HepG2 (cell line): Measurements from ENCODE around the gene PCBP4. TPM values are rescaled to one million over a fixed set of nuclear protein-coding genes. Genes with fewer than 3 reads are reported as not detected.

Experiments
- ATAC-seq: fragments of 200-7000 bp; cut with Tn5 transposase; 3 replicates; pipeline ENCODE4 v1.9.1; 2020; ENCODE audit warnings: mild to moderate bottlenecking, moderate library complexity
- BruUV-seq: library from RNA; stranded (reverse); fragments of 400-500 nt; replicated peaks from 2 replicates; lab custom pipeline; 2021; lab: Mats Ljungman, UMichigan
- CTCF ChIA-PET: fragments of 300-600 bp; formaldehyde crosslinking; extraction: SDS; loops from one replicate; lab custom pipeline; 2021; ENCODE audit warnings: low total read pairs, inconsistent platforms, low intra/inter-chr PET ratio; lab: Yijun Ruan, JAX
- POLR2A ChIA-PET: fragments of 350-600 bp; sonication (Branson Sonifier 250); formaldehyde crosslinking; loops from one replicate; lab custom pipeline; 2020; ENCODE audit warnings: antibody characterized with exemption, inconsistent platforms; lab: Yijun Ruan, JAX
- DNase-seq: peaks from one replicate; pipeline ENCODE4 v3.0.0-alpha.2; 2015; ENCODE audit warnings: low spot score
- FAIRE-seq: peaks from 3 replicates; lab custom pipeline; 2011; peaks lifted over from hg19 to GRCh38; lab: Jason Lieb, UNC
- H2AFZ ChIP-seq: one replicate; pipeline ENCODE4 v1.6.1; 2011; ENCODE audit warnings: low read length, inconsistent platforms
- H3K27ac ChIP-seq: fragments of 300-600 bp; 3 replicates; pipeline ENCODE4 v1.8.0; 2011; ENCODE audit warnings: mixed run types, mild to moderate bottlenecking, mixed read lengths, low read length, inconsistent platforms; ENCODE audit not compliant: insufficient read depth; ENCODE audit errors: extremely low read length
- H3K27me3 ChIP-seq, 2 experiments: fragments of 200-600 bp in 1 of 2; 2 replicates in 1 of 2; 3 replicates in 1 of 2; pipeline versions ENCODE4 v1.6.0 to v1.8.0; 2011; ENCODE audit warnings: low read length in 2 of 2, mild to moderate bottlenecking in 2 of 2, moderate library complexity in 2 of 2, inconsistent platforms in 1 of 2; ENCODE audit not compliant: insufficient read depth in 2 of 2, control insufficient read depth in 1 of 2
- H3K36me3 ChIP-seq, 2 experiments: fragments of 200-600 bp in 1 of 2; replicated peaks in 1 of 2; 2 replicates in 1 of 2; 3 replicates in 1 of 2; pipeline versions ENCODE4 v1.5.1 to v1.8.0; 2011; ENCODE audit warnings: low read length in 2 of 2, inconsistent platforms in 1 of 2; ENCODE audit not compliant: insufficient read depth in 2 of 2, control insufficient read depth in 1 of 2
- H3K4me1 ChIP-seq: 2 replicates; pipeline ENCODE4 v1.5.1; 2012; ENCODE audit warnings: low read length, inconsistent platforms; ENCODE audit not compliant: insufficient read depth
- H3K4me2 ChIP-seq: 2 replicates; pipeline ENCODE4 v1.6.0; 2011; ENCODE audit warnings: low read depth, low read length, inconsistent platforms
- H3K4me3 ChIP-seq, 3 experiments: fragments of 200-600 bp in 1 of 3; sonication (generic), shearing (Covaris generic) in 1 of 3; replicated peaks in 1 of 3; 2 replicates each; pipeline ENCODE4 v1.5.1; 2011 to 2016; ENCODE audit warnings: low read length in 3 of 3, inconsistent platforms in 2 of 3, low read depth in 2 of 3, mild to moderate bottlenecking in 2 of 3, control low read depth in 1 of 3, mixed read lengths in 1 of 3; ENCODE audit not compliant: insufficient read depth in 1 of 3
- H3K79me2 ChIP-seq: one replicate; pipeline ENCODE4 v1.6.1; 2011; ENCODE audit warnings: low read length, inconsistent platforms; ENCODE audit not compliant: insufficient read depth
- H3K9ac ChIP-seq: 2 replicates; pipeline ENCODE4 v1.6.0; 2011; ENCODE audit warnings: mild to moderate bottlenecking, low read depth, low read length, inconsistent platforms; ENCODE audit not compliant: insufficient read depth
- H3K9me3 ChIP-seq: 2 replicates; pipeline ENCODE4 v1.5.1; 2012; ENCODE audit warnings: mild to moderate bottlenecking, low read length
- H4K20me1 ChIP-seq: 2 replicates; pipeline ENCODE4 v1.6.0; 2011; ENCODE audit warnings: inconsistent platforms, mild to moderate bottlenecking, low read length, moderate library complexity; ENCODE audit not compliant: insufficient read depth
- ARID2 ChIP-seq: sonication (generic); formaldehyde crosslinking; IDR thresholded peaks from 2 replicates; pipeline ENCODE4 v1.8.1; 2022; ENCODE audit warnings: mild to moderate bottlenecking, missing genetic modification reagents, borderline replicate concordance
- BORCS8-MEF2B ChIP-seq: sonication (generic); formaldehyde crosslinking; IDR thresholded peaks from 2 replicates; pipeline ENCODE4 v1.8.0; 2022; ENCODE audit warnings: mild to moderate bottlenecking, missing genetic modification reagents
- CBX2 ChIP-seq, 2 experiments: fragments of 200-600 bp in 1 of 2; sonication (generic); formaldehyde crosslinking in 1 of 2; IDR thresholded peaks; 2 replicates each; pipeline versions ENCODE4 v1.7.0 to v1.8.1; 2018 to 2022; ENCODE audit warnings: low read depth in 2 of 2, low read length in 1 of 2, mild to moderate bottlenecking in 1 of 2, missing genetic modification reagents in 1 of 2
- DNMT3B ChIP-seq: conservative IDR thresholded peaks from 2 replicates; pipeline ENCODE4 v1.6.1; 2016; ENCODE audit warnings: missing biosample characterization, control low read depth
- FOXM1 ChIP-seq: sonication (generic); formaldehyde crosslinking; IDR thresholded peaks from 2 replicates; pipeline ENCODE4 v1.5.0; 2020; ENCODE audit warnings: missing genetic modification reagents
- HDAC2 ChIP-seq: sonication (generic); formaldehyde crosslinking; IDR thresholded peaks from 2 replicates; pipeline ENCODE4 v1.4.0; 2020; ENCODE audit warnings: missing genetic modification reagents
- IKZF4 ChIP-seq: sonication (generic); formaldehyde crosslinking; IDR thresholded peaks from 2 replicates; pipeline ENCODE4 v1.5.1; 2020; ENCODE audit warnings: borderline replicate concordance, mild to moderate bottlenecking, low read depth, missing genetic modification reagents; ENCODE audit errors: not compliant biosample characterization
- ISL2 ChIP-seq: sonication (generic); formaldehyde crosslinking; IDR thresholded peaks from 2 replicates; pipeline ENCODE4 v1.5.0; 2020; ENCODE audit warnings: missing genetic modification reagents
- MAFF ChIP-seq: IDR thresholded peaks from 2 replicates; pipeline ENCODE4 v1.6.1; 2011; ENCODE audit warnings: low read depth, low read length, improper control_type of control experiment
- NFYB ChIP-seq: sonication (generic); formaldehyde crosslinking; IDR thresholded peaks from 2 replicates; pipeline ENCODE4 v1.4.0; 2020; ENCODE audit warnings: missing genetic modification reagents
- POLR2G ChIP-seq: fragments of 200-400 bp; formaldehyde crosslinking; IDR thresholded peaks from 2 replicates; pipeline ENCODE4 v1.6.1; 2018; ENCODE audit warnings: mild to moderate bottlenecking, low read depth, low read length, moderate library complexity
- SP5 ChIP-seq: IDR thresholded peaks from 2 replicates; pipeline ENCODE4 v1.6.1; 2016; ENCODE audit warnings: low read depth, borderline replicate concordance
- ZC3H4 ChIP-seq: sonication (generic); formaldehyde crosslinking; IDR thresholded peaks from 2 replicates; pipeline ENCODE4 v1.4.0; 2020; ENCODE audit warnings: missing genetic modification reagents, borderline replicate concordance
- ZFP1 ChIP-seq: IDR thresholded peaks from 2 replicates; pipeline ENCODE4 v1.6.1; 2016
- ZNF281 ChIP-seq: sonication (generic); formaldehyde crosslinking; IDR thresholded peaks from 2 replicates; pipeline ENCODE4 v1.4.0; 2020; ENCODE audit warnings: missing genetic modification reagents, borderline replicate concordance
- ZNF484 ChIP-seq: sonication (generic); formaldehyde crosslinking; IDR thresholded peaks from 2 replicates; pipeline ENCODE4 v1.5.1; 2020; ENCODE audit warnings: mild to moderate bottlenecking, low read depth, missing genetic modification reagents, borderline replicate concordance
- ZNF784 ChIP-seq: sonication (generic); formaldehyde crosslinking; IDR thresholded peaks from 2 replicates; pipeline ENCODE4 v1.5.1; 2020; ENCODE audit warnings: missing genetic modification reagents, mild to moderate bottlenecking, borderline replicate concordance
- WGBS: methylation state at CpG from one replicate; pipeline ENCODE4 v1.1.6; 2017; ENCODE audit warnings: low lambda C conversion rate; 5-methylcytosine and 5-hydroxymethylcytosine counted together
- in situ Hi-C: cut with HindIII; loops from 2 replicates; pipeline ENCODE4 v1.10.0; 2017; ENCODE audit warnings: low pct_unique_long_range_greater_than_20kb; ENCODE audit not compliant: extremely low pct_ligation_motif_present
- intact Hi-C: fragments of 100-400 bp; cut with micrococcal nuclease; formaldehyde crosslinking; loops from one replicate; pipeline ENCODE4 v1.10.0; 2022; ENCODE audit not compliant: unreplicated experiment
- polyA plus RNA-seq, 8 experiments: library from polyadenylated mRNA; depleted of rRNA in 3 of 8; stranded (reverse) in 7 of 8; unstranded in 1 of 8; fragments of >200 nt; fragmentation: Illumina TruSeq in 4 of 8; extraction: Trizol in 4 of 8; gene quantifications; 2 replicates each; pipeline versions ENCODE4 v1.2.1 to v1.2.3, GENCODE V29; 2011 to 2016; ENCODE audit warnings: low read depth in 4 of 8, missing spikeins in 1 of 8, mixed read lengths in 1 of 8; ENCODE audit not compliant: insufficient read depth in 1 of 8
- total RNA-seq, 5 experiments: library from RNA; depleted of rRNA; stranded (reverse); fragments of >200 nt; fragmentation: Illumina TruSeq; extraction: Trizol; gene quantifications; 2 replicates each; pipeline ENCODE4 v1.2.3, GENCODE V29; 2016; ENCODE audit warnings: low read depth in 1 of 5
- TF ChIP-seq, protein P1 (sequence below): sonication (generic); formaldehyde crosslinking; IDR thresholded peaks from 2 replicates; pipeline ENCODE4 v1.4.0; 2020; ENCODE audit warnings: mild to moderate bottlenecking, missing genetic modification reagents
- TF ChIP-seq, protein P2 (sequence below): IDR thresholded peaks from 2 replicates; pipeline ENCODE4 v1.6.1; 2012; ENCODE audit warnings: low read length, improper control_type of control experiment

PCBP4 gene
- total and polyA plus RNA-seq, 2 of the 13 experiments (the other 11 are each of a cell fraction or from before 2014, with no cell fraction given): 36.8 to 51.3 TPM

DNA sequence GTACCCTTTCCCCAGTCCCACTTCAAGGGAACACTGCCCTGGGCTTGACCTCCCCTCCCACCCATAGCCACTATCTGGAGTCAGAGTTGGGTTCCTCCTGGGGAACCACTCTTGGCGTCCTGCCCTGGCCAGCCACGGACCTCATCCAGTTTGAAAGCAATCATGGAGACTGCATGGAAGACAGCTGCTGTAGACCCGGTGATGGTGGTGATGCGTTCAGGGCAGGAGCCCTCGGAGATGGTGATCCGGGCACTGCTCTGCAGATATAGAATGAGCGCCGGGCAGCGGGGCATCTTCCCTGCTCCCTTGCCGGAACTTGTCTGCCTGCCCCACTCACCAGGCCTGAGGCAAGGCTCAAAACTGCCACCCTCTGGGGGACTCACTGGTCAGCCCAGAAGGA, 6.9 kb downstream of the PCBP4 start:
- WGBS: 100% methylated on average over 1 of the region's 10 CpGs
- ChIA-PET POLR2A (no interaction called here), CTCF (no interaction called here)
- Histone ChIP-seq H3K79me2 (no peaks in the 10 kb centered on the region), H3K4me2 (no peak overlapping the region), H3K9ac (no peak overlapping the region), H3K4me1 (peaks cover 41% of the 10 kb centered on the region), H3K9me3 (no peaks in the 10 kb centered on the region), H3K36me3 (peaks cover 4 to 19% of the 10 kb centered on the region in 2 experiments; a peak in 4 of 5 replicates), H3K27ac (no peak overlapping the region), H3K27me3 (no peaks in the 10 kb centered on the region), H2AFZ (no peak overlapping the region), H4K20me1 (no peaks in the 10 kb centered on the region), H3K4me3 (no peak overlapping the region)
- no peak for TF ChIP-seq NFYB (CRISPR knock-in tag)
- TF ChIP-seq, protein P1, sequence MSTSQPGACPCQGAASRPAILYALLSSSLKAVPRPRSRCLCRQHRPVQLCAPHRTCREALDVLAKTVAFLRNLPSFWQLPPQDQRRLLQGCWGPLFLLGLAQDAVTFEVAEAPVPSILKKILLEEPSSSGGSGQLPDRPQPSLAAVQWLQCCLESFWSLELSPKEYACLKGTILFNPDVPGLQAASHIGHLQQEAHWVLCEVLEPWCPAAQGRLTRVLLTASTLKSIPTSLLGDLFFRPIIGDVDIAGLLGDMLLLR (CRISPR knock-in tag): no peak
- no peak for TF ChIP-seq ZFP1 (CRISPR knock-in tag)
- TF ChIP-seq MAFF: no peak
- TF ChIP-seq ISL2 (CRISPR knock-in tag): no peak
- no peak for TF ChIP-seq IKZF4 (CRISPR knock-in tag)
- TF ChIP-seq ARID2: no peak
- TF ChIP-seq CBX2 (IDR thresholded peaks at IDR 0.05; ENCODE audit: low read depth, low read length): no peak
- no peak for TF ChIP-seq CBX2 (CRISPR knock-in tag; IDR thresholded peaks at IDR 0.05; ENCODE audit: low read depth)
- no peak for TF ChIP-seq BORCS8-MEF2B (CRISPR knock-in tag)
- TF ChIP-seq ZNF784 (CRISPR knock-in tag): no peak
- no peak for TF ChIP-seq SP5
- no peak for TF ChIP-seq ZNF484
- no peak for TF ChIP-seq ZC3H4 (CRISPR knock-in tag)
- TF ChIP-seq HDAC2 (CRISPR knock-in tag): no peak
- no peak for TF ChIP-seq POLR2G
- TF ChIP-seq DNMT3B (CRISPR knock-in tag): no peak
- TF ChIP-seq, protein P2, sequence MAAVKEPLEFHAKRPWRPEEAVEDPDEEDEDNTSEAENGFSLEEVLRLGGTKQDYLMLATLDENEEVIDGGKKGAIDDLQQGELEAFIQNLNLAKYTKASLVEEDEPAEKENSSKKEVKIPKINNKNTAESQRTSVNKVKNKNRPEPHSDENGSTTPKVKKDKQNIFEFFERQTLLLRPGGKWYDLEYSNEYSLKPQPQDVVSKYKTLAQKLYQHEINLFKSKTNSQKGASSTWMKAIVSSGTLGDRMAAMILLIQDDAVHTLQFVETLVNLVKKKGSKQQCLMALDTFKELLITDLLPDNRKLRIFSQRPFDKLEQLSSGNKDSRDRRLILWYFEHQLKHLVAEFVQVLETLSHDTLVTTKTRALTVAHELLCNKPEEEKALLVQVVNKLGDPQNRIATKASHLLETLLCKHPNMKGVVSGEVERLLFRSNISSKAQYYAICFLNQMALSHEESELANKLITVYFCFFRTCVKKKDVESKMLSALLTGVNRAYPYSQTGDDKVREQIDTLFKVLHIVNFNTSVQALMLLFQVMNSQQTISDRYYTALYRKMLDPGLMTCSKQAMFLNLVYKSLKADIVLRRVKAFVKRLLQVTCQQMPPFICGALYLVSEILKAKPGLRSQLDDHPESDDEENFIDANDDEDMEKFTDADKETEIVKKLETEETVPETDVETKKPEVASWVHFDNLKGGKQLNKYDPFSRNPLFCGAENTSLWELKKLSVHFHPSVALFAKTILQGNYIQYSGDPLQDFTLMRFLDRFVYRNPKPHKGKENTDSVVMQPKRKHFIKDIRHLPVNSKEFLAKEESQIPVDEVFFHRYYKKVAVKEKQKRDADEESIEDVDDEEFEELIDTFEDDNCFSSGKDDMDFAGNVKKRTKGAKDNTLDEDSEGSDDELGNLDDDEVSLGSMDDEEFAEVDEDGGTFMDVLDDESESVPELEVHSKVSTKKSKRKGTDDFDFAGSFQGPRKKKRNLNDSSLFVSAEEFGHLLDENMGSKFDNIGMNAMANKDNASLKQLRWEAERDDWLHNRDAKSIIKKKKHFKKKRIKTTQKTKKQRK: no peak
- TF ChIP-seq ZNF281 (CRISPR knock-in tag): no peak
- no peak for TF ChIP-seq FOXM1 (CRISPR knock-in tag)
- intact Hi-C loops: no loop called here
- FAIRE-seq: no peak
- ATAC-seq: no peak
- in situ Hi-C loops: no loop called here
- no TSS peak for BruUV-seq
- no peak for DNase-seq
